Activated effector memory CD4-positive, alpha-beta T cell treated with Interleukin-2 at 50 U/mL for 16 hours (primary cell): ENCODE results near the gene PCBD1.
A peak's percentile ranks its signal among the peaks of the same experiment; 100 is the strongest.

Experiments
- DNase-seq: peaks from one replicate; pipeline ENCODE4 v3.0.0-alpha.2; 2020

The PCBD1 gene

GRCh38 chr10:70901276-70901878, 13.0 kb upstream of the PCBD1 start:
- DNase-seq: no peak

DNA sequence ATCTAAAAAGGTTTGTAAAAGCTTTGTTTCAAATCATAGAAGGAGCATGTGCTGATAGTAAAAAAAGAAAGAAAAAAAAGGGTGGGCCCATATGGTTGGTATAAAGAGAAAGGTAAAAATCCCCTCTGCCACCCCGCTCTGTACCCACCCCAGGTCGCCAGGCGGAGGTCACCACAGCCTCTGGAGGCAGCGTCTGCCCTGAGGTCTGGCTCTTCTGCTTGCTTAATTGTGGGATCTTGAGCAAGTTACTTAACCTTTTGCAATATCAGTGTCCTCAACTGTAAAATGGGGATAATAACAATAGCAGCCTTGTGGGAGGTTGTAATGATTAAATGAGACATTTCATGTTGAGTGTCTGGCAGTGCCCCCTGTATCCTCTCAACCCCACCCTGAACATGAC, 10.7 kb upstream of the PCBD1 start:
- no peak for DNase-seq

- no peak for DNase-seq
Measured at GRCh38 chr10:70898687-70899086, 10.3 kb upstream of the PCBD1 start.

DNA sequence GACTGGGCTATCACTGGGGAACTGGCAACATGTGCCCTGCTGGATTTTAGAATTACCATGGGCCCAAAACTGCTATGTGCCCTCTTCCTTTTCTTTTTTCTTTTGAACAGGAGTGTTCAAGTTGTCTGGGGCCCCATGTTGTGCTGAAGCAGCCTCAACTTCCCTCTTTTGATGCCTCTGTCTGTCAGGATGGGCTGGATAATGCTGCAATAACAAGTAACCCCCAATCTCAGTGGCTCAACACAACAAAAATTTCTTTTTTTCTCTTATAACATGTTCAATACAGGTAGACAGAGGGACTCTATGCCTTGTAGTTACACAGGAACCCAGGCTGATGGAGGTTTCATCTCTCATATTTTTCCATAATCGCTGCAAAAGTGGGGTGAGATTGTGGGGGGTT, 8.2 kb upstream of the PCBD1 start:
- DNase-seq: no peak

- DNase-seq: no peak
Measured at GRCh38 chr10:70894416-70894815, 6.1 kb upstream of the PCBD1 start.

- DNase-seq: no peak
Measured at GRCh38 chr10:70893227-70894006, 5.1 kb upstream of the PCBD1 start.

DNA sequence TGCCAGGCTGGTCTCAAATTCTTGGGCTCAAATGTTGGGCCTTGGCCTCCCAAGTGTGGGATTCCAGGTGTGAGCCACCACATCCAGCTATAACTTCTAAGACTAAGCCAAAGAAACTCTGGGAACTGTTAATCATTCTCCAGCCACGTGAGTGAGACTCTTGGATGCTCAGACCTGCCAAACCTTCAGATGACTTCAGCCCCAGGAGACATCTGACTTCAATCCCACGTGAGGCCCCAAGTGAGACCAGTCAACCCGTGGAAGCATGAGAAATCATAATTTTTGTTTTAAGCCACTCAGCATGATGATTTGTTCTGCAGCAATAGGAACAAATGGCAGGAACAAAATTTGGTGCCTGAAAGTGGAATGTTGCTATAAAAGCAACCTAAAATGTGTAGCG, 4.3 kb upstream of the PCBD1 start:
- no peak for DNase-seq

DNA sequence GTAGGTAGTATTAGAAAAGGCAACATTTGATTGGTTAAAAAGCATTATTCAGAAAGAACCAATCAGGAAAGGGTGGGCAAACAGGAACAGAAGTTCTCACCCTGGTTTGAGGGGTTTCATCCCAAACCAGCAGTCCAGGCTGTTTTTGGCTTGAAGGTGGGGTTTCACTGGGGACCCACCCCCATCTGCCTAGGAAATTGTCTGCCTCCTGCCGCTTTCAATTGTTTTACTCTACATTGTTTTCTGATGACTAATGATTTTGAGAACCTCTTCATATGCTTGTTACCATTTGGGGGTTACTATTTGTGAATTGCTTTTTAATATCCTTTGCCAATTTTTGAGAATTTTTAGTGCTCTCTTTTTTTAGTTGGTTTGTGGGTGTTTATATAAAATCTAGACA, 3.3 kb upstream of the PCBD1 start:
- DNase-seq: no peak

- no peak for DNase-seq
Measured at GRCh38 chr10:70890917-70891431, 2.6 kb upstream of the PCBD1 start.

- DNase-seq: no peak
Measured at GRCh38 chr10:70889291-70889690, 926 bp upstream of the PCBD1 start.

DNA sequence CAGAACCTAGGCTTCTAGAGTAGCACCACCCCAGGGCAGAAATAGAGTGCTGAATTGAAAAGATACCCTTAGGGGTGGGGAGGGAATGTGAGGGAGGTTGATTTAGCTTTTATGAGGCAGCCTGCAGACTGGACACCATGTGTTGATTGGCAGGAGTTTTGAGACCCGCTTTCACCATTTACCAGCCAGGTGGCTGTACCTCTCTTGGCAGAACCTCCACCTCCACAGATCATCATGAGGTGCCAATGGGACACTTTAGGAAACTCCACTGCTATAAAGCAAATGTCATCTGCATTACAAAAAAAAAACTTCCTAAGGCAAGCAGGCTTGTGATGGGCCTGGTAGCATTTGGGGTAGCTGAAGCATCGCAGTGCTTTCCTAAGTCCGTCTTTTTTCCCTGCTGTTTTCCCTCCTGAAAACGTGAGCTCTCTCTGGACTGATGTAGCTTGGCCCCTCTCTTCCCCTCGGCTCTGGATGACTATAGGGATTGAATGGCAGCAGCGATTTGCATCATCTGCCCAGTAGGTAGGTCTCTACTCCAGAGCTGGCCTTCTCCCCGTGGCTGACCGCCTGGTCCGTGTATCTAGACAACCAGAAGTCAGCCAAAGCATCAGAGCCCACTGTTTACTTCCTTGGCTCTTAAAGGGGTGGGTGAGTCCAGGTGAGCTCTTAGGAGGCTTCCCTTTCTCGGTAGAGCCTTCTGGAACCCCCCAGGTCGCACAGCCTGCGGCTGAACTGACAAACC, 1.3 kb downstream of the PCBD1 start:
- no peak for DNase-seq

DNA sequence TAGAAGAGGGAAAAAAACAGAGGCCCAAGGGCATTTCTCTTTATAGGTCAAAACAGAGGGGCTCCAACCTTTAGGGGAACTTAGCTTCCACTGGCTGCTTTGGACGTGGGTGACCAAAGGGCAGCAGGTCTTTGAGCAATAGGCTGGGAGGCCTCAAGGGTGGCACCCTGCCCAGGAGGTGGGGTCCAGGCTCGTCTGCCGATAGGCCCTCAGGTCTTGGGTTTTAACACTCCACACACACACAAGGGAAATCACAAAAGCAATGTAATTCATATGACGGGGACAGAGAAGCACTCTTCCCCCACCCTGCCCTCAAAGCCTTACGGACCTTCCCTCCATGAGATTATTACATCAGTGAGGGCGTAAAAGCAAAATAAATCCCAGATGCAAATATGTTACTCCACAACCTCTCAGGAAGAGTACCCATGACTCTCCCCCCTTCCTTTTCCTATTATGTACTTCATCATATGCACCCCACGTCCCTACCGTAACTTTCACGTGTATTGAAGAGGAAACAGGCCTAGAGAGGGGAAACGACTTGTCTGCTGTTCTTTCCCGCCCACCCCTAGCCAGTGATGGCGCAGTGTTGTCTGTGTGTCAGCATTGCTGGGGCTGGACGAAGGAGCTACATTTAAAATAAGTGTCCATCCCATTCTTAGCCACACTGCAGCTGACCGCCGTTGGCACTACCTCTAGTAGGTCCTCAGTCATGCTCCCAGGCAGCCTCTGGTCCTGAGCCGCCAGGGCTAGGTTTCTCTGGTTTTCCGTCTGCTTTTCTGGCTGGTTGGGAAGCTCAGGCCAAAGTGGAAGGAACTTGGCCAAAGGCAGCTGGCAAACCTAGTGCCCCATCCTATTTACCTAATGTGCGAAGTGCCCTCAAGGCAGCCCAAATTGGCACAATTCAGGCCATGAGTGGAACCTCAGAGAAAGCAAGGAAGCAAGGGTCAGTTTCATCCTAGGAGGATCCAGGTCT, 2.1 kb downstream of the PCBD1 start:
- DNase-seq: no peak

DNA sequence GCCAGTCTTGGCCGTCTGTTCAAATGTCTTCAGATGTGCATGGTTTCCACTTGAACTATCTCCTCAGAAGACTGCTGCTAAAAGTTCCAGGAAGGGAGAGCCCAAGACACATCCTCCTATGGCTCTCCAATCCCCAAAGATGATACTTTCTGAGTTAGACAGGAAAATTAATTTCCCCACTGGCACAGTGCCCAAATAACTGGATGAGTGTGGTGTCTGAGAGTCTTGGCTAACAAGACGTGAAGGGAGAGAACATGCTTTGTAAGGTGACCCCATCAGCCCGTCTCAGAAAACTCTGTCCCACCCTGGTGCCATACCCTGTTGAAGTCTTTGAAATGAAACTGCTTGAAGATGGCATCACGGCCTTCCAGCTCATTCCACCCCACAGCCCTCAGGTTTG, 2.9 kb downstream of the PCBD1 start:
- DNase-seq: no peak

DNA sequence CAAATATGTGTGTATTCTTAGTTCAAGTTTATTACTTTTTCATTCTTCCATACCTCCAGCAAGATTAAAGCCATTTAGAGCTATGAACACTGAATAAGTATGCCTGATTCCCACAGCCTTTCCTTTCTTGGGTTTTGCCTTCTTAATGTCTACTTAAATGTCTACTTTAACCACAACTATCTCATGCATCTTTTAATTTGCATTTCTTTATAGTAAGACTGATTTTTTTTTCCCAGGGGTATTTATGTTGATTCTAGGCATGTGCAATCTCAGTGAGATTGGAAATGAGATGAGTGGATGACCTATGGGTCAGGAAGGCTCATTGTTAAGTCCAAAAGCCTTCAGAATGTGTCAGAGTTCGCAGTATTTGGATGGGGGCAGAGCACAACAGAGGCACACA, 3.6 kb downstream of the PCBD1 start:
- DNase-seq: no peak

GRCh38 chr10:70880077-70880534, 8.3 kb downstream of the PCBD1 start:
- peak; percentile 53 for DNase-seq

DNA sequence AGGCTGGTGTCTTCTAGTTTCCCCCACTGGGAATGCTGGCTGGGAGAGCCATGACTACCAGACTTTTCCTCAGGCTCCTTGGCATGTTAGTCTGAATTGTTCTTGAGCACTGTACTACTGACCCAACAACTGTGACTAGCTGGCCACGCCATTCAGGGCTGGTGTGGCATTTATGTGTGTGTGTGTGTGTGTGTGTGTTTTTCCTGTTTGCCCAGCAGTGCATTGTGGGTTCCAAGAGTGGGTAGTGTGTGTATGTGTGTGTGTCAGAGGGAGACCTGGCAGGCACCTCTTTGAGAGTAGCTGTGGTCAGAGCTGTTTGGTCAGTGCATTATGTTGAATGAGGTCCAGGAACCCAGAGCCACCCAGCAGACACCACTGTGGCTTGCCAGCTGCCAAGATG, 9.2 kb downstream of the PCBD1 start:
- DNase-seq: no peak

DNA sequence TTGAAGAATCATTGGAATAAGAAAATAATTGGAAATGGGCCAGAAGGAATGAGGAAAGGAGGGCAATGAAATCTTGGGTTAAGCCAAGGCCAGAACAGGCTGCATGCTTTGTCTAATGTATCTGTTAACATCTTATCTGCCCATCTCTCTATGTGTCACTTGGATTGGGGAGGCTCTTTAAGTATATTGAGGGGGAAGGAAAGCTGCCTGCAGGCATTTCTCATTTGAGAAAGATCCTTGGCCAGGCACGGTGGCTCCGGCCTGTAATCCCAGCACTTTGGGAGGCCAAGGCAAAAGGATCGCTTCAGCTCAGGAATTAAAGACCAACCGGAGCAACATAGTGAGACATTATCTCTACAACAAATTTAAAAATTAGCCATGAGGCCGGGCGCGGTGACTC, 14.3 kb downstream of the PCBD1 start:
- DNase-seq: no peak

DNA sequence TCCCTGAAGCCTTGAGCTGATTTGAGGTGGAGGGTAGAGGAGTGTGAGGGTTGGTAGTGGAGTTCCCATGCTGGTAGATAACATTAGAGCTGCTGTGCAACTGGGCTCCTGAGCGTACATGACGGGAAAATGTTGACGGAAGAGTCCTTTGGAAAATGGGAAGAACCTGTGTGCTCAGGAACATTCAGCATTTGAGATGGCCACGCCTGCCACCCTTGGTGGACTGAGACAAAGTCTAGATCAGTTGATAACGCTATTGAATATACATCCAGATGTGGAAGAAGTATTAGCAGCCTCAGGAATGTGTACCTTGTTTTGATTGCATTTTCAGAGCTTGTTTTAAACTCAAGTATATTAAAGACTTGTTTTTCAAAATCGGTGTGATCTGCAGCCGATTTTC, 16.1 kb downstream of the PCBD1 start:
- DNase-seq: no peak

DNA sequence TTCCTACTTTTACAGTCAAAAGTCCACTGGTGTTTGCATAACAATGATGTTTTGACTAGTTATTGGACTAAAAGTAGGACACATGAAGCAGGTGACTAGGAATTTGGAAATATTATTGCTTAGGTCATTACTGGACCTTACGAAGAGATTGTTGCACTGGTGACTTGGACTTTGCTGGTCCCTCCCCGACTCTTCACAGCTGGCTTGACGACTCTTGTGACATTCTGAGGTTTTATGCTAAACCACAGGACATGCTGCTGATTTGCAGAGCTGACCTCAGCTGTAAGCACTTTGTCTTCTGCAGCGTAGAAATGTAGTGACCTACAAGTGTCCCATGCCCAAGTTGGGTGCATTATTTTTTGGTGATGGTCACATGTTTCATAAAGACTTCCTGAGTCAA, 21.9 kb downstream of the PCBD1 start:
- no peak for DNase-seq

DNA sequence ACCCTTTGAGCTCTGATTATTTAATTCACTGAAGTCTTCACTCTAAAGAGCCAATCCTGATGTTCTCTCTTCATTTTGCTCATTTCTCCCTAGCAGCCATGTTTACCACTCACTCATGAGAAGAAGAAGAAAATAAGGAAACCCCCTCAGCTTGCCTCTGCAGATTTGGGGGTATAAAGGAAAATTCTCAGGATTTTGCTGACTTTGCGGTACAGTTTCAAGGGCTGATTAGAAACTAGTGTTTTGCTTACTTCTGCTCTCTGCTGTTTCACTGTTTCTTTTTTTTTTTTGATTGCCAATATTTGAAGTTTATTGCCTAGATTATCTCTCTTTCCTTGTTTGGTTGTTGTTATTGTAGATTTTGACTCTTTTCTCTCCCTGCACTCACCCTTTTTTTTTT, 23.4 kb downstream of the PCBD1 start:
- no peak for DNase-seq

DNA sequence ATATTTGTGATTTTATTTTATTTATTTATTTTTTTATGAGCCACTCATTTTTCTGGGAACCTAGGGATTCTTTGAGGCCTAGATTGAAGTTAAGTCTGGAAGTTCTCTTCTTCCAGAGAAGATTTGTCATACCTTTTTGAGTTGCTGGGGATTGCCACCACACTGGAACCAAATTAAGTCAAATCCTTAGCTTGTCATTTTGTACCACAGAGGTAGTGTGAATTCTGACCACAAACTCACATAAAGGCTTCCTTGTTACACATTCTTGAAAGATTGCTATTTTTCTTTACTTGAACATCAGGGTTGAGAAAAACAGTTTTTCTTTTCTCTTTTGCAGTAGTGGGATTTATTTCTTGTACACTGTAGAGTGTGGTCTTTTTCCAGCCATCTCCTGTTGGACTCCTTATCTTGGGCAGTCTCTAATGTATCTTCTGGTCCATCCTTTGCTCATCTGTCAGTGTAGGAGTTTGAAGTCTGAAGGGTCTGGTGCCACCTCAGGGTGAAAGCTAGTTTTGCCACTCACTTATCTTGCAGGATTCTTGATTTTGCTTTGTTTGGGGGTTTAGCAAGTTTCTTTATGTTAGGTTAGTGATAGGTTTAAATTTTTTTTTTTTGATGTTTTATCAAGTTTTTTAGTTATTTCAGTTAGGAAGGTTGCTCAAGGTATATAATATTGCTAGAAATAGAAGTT, 24.8 kb downstream of the PCBD1 start:
- DNase-seq: no peak
